ENCODE data around the gene ASPRV1. TPM values are rescaled to one million over a fixed set of nuclear protein-coding genes. Genes with fewer than 3 reads are reported as not detected.

ASPRV1 gene
- total RNA-seq (2021) (0.30 and 0.48 TPM in 2 replicates), Bru-seq, nascent RNA (percentile 25 among the genes with signal in this experiment), BruChase-seq, experiment 1, labeled RNA remaining after a 2-hour chase (percentile 41 among the genes with signal in this experiment), BruChase-seq, experiment 2, labeled RNA remaining after a 6-hour chase (percentile 44 among the genes with signal in this experiment)
- long read RNA-seq = 0 reads

DNA sequence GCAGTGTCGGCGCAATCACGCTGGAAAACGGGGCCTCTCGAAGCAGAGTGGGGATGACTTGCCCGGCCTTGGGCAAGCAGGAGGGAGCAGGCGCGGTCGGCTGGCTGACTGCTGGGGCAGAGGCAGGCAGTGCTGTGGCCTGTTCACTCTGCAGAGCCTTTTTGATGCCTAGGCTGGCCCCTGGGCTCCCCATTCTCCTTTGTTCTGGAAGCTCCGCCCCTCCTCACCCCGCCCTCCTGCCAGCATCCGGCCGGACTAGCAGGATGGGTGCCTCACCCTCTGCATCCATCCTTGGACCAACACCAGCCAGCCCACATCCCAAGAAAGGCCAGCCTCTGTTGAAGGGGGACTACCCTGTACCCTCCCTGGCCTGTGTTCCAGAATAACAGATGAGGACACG lies at the start of gene ASPRV1:
Gene ASPRV1 (minus strand): TSS at position 136 of the 400 bp plus-strand sequence. CDS start 195 bp downstream, outside the sequence.
- H3K36me3 ChIP-seq (ENCODE audit: low read depth) = no peaks in the 10 kb centered on the region
- H3F3A ChIP-seq (ENCODE audit: insufficient read depth, low read depth) = no peaks in the 10 kb centered on the region; the same call in 1 of the 2 replicates
- no peak within 1 kb of the TSS for H2AFZ ChIP-seq
- H3K27ac ChIP-seq = no peak within 1 kb of the TSS
- TF ChIP-seq EZH2 (IDR thresholded peaks at IDR 0.05; ENCODE audit: low read depth) = no peak
- TF ChIP-seq, protein P1, sequence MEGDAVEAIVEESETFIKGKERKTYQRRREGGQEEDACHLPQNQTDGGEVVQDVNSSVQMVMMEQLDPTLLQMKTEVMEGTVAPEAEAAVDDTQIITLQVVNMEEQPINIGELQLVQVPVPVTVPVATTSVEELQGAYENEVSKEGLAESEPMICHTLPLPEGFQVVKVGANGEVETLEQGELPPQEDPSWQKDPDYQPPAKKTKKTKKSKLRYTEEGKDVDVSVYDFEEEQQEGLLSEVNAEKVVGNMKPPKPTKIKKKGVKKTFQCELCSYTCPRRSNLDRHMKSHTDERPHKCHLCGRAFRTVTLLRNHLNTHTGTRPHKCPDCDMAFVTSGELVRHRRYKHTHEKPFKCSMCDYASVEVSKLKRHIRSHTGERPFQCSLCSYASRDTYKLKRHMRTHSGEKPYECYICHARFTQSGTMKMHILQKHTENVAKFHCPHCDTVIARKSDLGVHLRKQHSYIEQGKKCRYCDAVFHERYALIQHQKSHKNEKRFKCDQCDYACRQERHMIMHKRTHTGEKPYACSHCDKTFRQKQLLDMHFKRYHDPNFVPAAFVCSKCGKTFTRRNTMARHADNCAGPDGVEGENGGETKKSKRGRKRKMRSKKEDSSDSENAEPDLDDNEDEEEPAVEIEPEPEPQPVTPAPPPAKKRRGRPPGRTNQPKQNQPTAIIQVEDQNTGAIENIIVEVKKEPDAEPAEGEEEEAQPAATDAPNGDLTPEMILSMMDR (conservative IDR thresholded peaks at IDR 0.05) = no peak
- intact Hi-C loops (cut with micrococcal nuclease; ENCODE audit: unreplicated experiment) = no loop called here
- no TSS peak for BruUV-seq (replicated peaks)
- no peak for DNase-seq
- no peaks in the 10 kb centered on the region for H3K9me2 ChIP-seq (ENCODE audit: insufficient read depth)
- H3K79me2 ChIP-seq (ENCODE audit: low read depth) = no peaks in the 10 kb centered on the region
- no peak within 1 kb of the TSS for H3K4me2 ChIP-seq
- H3K4me3 ChIP-seq = no peak within 1 kb of the TSS
- peaks cover 11% of the 10 kb centered on the region for H3K4me1 ChIP-seq (replicated peaks; ENCODE audit: insufficient read depth)
- no peaks in the 10 kb centered on the region for H4K20me1 ChIP-seq (ENCODE audit: insufficient read depth)
- no peaks in the 10 kb centered on the region for H3K27me3 ChIP-seq (ENCODE audit: insufficient read depth, low read depth)
- CTCF ChIA-PET = no interaction called here
- no peaks in the 10 kb centered on the region for H3K9me3 ChIP-seq (ENCODE audit: insufficient read depth, low read depth)
- POLR2A ChIA-PET (ENCODE audit: unreplicated experiment) = no interaction called here

DNA sequence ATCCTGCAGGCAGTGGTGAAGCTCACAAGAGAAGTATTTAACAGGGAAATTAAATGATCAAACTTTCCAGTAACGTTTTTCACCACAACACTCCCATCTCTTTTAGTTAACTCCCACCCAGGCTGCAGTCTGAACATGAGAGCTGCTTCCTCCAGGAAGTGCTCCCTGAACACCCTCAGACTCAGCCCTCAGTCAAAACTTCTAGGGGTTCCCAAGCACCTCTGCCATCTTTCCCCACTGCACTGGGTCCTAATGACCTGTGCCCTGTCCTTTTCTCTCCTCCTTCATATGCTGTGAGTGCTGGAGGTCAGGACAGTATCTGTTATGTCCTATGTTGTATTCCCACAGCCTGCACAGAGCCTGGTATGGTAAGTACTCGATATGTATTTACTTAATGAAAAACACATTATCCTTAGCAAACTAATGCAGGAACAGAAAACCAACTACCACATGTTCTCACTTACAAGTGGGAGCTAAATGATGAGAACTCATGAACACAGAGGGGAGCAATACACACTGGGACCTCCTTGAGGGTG lies 49.2 kb upstream of the ASPRV1 start:
- ChIA-PET CTCF (no interaction called here), POLR2A (ENCODE audit: unreplicated experiment) (interaction anchor here (0.6 to 1.7 kb wide), 3 partner anchors 88 to 96 kb away, joined by 12 to 17 read pairs (median 12); partner anchors contain the start of gene MXD1)
- Histone ChIP-seq H3K4me3 (no peak overlapping the region), H3K9me3 (ENCODE audit: insufficient read depth, low read depth) (no peaks in the 10 kb centered on the region), H2AFZ (no peak overlapping the region), H4K20me1 (ENCODE audit: insufficient read depth) (no peaks in the 10 kb centered on the region), H3K36me3 (ENCODE audit: low read depth) (no peaks in the 10 kb centered on the region), H3K79me2 (ENCODE audit: low read depth) (no peaks in the 10 kb centered on the region), H3K27me3 (ENCODE audit: insufficient read depth, low read depth) (no peaks in the 10 kb centered on the region), H3K4me2 (no peak overlapping the region), H3K9me2 (ENCODE audit: insufficient read depth) (no peaks in the 10 kb centered on the region), H3K27ac (no peak overlapping the region), H3K4me1 (replicated peaks; ENCODE audit: insufficient read depth) (0 out of 2 replicates have a peak, but pooled peaks cover 11% of the 10 kb centered on the region), H3F3A (ENCODE audit: insufficient read depth, low read depth) (peaks cover 4% of the 10 kb centered on the region; the same call in 1 of the 2 replicates)
- no TSS peak for BruUV-seq (replicated peaks)
- TF ChIP-seq, protein P1 (conservative IDR thresholded peaks at IDR 0.05) = no peak
- no peak for TF ChIP-seq EZH2 (IDR thresholded peaks at IDR 0.05; ENCODE audit: low read depth)
- no peak for DNase-seq
- intact Hi-C loops (cut with micrococcal nuclease; ENCODE audit: unreplicated experiment) = no loop called here

GRCh38 chr2:70009762-70010575 lies 48.5 kb upstream of the ASPRV1 start:
- peak in 1 of 2 experiments; percentile 44 for DNase-seq
- no peaks in the 10 kb centered on the region for H3K9me2 ChIP-seq (ENCODE audit: insufficient read depth)
- BruUV-seq (replicated peaks) = no TSS peak
- no peak overlapping the region for H2AFZ ChIP-seq
- intact Hi-C loops (cut with micrococcal nuclease; ENCODE audit: unreplicated experiment) = no loop called here
- peaks cover 4% of the 10 kb centered on the region for H3F3A ChIP-seq (ENCODE audit: insufficient read depth, low read depth)
- no peak overlapping the region for H3K27ac ChIP-seq
- no peaks in the 10 kb centered on the region for H3K79me2 ChIP-seq (ENCODE audit: low read depth)
- H3K36me3 ChIP-seq (ENCODE audit: low read depth) = no peaks in the 10 kb centered on the region
- ChIA-PET CTCF (interaction anchor here (0.6 kb wide), 1 partner anchor 262 kb away, joined by 3 read pairs; no protein-coding TSS in a partner anchor), POLR2A (ENCODE audit: unreplicated experiment) (interaction anchor here (0.6 to 1.7 kb wide), 2 partner anchors 87 to 95 kb away, joined by 12 to 17 read pairs; partner anchors contain the start of gene MXD1)
- H3K27me3 ChIP-seq (ENCODE audit: insufficient read depth, low read depth) = no peaks in the 10 kb centered on the region
- TF ChIP-seq, protein P1 (conservative IDR thresholded peaks at IDR 0.05) = no peak
- TF ChIP-seq EZH2 (IDR thresholded peaks at IDR 0.05; ENCODE audit: low read depth) = no peak
- H3K9me3 ChIP-seq (ENCODE audit: insufficient read depth, low read depth) = no peaks in the 10 kb centered on the region
- H3K4me2 ChIP-seq = no peak overlapping the region
- H4K20me1 ChIP-seq (ENCODE audit: insufficient read depth) = no peaks in the 10 kb centered on the region
- H3K4me3 ChIP-seq = no peak overlapping the region
- H3K4me1 ChIP-seq (replicated peaks; ENCODE audit: insufficient read depth) = 0 out of 2 replicates have a peak, but pooled peaks cover 11% of the 10 kb centered on the region
